ENCODE results near the gene RPL29.

Gene RPL29

DNA sequence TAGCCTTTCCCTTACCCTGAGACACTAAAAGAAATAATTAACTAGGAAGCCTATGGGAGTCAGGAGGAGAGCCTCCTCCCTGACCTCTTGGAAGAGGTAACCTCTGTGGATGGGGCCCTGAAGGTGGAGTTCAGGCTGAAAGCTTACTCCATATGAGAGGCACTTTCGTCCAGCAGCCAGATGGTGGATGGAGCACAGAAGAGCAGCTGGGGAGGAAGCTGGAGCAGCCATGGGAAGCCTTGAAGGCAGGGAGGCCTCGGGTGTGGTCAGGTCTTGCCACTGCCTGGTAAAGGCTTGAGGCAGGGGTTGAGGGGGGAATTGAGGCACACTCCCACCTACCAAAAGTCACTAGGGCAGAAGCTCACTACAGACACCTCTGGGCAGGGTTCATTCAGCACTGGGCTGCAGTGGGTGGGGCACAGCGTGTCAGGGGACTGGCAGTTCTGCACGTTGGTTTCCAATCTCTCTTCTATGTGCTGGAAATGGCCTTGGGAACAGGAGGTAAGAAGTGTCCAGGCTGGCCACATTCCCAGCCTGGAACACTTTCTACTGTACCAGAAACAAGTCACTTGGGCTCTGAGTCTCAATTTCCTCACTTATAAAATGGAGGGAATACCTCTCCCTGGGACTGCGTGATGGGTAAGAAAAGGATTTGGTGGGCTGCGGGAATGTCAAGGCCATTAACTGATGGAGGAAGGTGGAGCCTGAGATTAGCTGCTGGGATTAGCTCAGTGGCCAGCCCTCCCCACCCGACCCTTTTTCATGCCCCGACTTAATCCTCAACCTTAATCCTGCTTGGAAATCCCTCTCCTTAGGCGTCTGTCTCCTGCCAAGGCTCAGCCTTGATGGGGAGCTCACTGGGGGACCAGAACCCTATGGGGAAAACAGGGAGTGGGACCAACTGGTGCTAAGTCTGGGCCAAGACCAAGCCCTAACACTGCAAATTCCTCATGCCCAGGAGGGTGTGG is 33.8 kb downstream of the RPL29 start:
- DNase-seq = no peak

DNA sequence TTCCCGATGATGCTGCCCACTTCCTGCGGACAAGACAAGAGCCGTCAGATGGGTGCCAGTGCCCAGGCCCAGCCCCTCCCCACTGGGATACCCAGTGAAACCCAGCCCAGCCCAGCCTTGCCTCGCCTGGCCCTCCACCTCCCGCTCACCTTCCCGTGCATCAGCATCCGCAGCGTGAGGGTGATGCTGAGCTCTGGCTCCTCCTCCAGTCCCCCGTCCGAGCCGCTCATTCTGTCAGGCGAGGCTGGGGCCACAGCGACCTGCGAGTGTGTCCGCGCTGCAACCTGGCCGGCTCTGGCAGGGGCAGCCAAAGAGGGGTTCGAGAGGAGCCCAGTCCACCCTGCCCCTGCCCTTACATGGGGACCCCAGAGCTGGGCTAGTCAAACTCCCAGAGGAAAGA is 34.7 kb downstream of the RPL29 start:
- DNase-seq = no peak

DNA sequence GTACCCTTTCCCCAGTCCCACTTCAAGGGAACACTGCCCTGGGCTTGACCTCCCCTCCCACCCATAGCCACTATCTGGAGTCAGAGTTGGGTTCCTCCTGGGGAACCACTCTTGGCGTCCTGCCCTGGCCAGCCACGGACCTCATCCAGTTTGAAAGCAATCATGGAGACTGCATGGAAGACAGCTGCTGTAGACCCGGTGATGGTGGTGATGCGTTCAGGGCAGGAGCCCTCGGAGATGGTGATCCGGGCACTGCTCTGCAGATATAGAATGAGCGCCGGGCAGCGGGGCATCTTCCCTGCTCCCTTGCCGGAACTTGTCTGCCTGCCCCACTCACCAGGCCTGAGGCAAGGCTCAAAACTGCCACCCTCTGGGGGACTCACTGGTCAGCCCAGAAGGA is 35.3 kb downstream of the RPL29 start:
- no peak for DNase-seq

DNA sequence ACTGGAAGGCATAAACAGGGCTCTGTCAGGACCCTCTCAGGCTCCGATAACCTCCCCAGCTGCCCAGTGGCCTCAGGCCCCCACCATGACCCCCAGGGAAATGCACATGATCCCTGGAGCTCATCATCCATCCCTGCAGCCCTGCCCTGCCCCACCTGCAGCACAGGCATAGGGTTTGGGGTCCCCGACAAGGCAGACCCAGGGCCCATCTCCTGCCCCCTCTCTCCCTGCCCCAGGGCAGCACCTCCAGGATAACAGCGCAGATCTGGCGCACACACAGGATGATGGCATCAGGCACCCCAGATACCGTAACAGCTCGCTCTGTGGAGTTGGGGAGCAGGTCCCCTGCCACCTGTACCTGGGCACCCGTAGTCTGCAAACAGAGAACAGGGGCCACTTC is 36.0 kb downstream of the RPL29 start:
- no peak for DNase-seq

DNA sequence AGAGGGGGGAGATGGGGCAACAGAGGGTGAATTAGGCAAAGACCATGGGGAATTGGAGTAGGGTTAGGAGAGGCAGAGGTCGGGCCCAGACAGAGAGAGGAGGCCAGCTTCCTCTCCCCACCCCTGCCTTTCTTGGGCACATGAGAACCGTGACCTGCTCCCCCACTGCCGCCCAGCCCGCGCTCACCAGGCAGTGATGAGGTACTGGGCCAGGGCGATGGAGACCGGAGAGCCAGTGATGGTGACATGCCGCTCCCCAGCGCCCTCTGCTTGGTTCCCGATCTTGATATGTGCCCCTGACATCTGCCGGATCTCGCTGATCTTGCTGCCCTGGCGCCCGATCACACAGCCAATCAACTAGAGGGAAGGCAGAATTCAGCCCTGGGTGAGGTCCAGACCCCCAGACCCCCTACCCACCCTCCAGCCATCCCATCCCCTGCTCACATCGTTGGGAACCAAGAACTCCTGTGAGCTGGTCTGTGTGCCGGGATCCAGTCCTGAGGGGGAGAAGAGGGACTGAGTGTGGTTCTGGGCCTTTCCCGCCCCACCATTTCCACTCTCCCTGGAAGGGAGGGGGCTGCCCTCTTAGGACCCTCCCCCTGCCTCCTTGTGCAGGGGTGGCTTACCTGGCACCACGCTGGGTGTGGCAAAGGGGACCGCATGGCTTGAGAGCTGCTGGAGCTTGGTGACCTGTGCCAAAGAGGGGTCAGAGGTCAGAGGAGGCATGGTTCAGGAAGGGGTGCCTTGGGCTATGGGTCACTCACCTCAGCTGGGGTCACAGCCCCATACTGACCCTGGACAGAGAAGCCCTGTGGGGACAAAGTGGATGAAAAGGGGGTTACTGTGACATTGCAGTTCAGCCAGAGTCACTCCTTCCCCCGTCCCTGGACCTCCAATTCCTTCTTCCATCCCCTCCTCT is 36.8 kb downstream of the RPL29 start:
- DNase-seq = no peak

DNA sequence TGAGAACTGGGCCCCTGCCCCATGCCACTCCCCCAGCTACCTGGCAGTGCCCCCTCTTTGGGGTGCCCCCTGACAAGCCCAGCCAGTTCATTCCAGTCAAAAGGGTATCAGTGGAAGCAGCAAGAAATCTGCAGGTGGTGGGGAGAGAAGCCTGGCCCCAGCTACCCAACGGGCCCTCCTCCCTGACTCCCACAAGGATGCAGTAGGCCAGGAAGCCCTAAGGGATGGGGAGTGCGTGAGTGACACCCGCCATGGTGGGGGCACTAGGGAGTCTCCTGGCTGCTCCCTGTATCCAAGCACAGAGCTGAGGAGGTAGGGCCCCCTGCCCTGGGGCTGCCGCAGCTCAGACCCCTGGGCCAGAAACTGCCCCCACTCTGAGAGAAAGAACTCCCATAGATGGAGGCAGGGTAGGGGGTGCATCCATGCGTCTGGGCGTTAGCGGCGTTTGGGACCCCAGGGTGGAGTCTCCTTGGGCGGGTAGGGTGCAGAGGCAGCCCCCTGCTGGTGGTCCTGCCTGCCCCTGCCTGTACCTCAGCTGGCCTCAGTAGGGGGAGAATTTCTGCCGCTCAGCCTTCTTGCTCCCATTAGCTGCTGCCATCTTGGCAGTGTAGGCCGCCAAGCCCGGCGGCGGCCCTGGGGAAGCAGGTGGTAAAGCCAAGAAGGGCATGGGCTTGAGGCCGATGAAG is 38.0 kb downstream of the RPL29 start:
- DNase-seq = no peak

DNA sequence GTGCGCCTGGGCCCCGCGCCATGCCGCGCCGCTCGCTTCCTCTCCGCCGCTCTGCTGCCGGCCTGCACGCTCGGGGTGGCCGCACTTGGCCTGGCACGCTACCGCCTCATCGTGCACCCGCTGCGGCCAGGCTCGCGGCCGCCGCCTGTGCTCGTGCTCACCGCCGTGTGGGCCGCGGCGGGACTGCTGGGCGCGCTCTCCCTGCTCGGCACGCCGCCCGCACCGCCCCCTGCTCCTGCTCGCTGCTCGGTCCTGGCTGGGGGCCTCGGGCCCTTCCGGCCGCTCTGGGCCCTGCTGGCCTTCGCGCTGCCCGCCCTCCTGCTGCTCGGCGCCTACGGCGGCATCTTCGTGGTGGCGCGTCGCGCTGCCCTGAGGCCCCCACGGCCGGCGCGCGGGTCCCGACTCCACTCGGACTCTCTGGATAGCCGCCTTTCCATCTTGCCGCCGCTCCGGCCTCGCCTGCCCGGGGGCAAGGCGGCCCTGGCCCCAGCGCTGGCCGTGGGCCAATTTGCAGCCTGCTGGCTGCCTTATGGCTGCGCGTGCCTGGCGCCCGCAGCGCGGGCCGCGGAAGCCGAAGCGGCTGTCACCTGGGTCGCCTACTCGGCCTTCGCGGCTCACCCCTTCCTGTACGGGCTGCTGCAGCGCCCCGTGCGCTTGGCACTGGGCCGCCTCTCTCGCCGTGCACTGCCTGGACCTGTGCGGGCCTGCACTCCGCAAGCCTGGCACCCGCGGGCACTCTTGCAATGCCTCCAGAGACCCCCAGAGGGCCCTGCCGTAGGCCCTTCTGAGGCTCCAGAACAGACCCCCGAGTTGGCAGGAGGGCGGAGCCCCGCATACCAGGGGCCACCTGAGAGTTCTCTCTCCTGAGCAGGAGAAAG is 39.6 kb downstream of the RPL29 start:
- no peak for DNase-seq

DNA sequence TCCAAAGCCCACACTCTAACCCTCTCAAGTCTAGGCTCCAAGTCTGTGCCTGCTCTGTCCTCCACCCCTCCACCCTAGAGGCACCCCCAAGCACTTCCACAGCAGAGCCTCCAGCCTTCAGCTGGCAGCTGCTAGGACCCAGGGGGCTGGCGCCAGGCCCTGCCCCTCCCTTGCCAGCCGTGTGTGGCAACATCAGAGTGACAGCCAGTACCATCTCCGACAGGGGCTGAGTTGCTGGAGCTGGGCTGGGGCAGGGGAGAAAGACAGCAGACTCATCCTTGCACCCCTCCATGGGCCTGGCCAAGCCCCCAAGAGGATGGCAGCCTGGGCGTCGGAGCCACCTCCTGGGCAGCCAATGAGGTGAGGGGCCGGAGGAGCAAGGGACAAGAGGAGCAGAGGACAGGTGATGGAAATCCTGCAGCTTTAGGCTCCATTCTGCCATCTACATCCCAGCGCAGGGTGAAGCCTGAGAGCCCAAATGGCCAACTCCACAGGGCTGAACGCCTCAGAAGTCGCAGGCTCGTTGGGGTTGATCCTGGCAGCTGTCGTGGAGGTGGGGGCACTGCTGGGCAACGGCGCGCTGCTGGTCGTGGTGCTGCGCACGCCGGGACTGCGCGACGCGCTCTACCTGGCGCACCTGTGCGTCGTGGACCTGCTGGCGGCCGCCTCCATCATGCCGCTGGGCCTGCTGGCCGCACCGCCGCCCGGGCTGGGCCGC is 40.4 kb downstream of the RPL29 start, which contains the start of gene GPR62:
TSS of gene GPR62 (plus strand) at position 207 of the 718 bp plus-strand sequence. CDS start at position 479, 272 bp downstream.
- DNase-seq = no peak

DNA sequence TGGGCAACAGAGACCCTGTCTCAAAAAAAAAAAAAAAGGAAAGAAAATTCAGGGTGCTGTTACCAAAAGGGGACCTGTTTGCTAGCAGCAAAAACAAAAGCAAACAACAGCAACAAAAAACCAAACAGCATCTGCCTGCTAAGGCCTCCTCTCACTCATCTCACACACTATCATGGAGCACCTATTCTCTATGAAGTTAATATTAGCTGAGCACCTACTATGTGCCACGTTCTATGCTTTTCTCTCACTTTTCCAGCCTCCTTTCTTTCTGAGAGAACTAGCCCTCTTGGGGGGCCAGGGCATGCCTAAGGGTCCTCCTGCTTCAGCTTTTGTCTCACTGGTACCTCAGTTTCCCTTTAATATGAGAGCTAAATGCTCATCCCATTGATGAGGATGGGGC is 41.0 kb downstream of the RPL29 start:
- DNase-seq = no peak

DNA sequence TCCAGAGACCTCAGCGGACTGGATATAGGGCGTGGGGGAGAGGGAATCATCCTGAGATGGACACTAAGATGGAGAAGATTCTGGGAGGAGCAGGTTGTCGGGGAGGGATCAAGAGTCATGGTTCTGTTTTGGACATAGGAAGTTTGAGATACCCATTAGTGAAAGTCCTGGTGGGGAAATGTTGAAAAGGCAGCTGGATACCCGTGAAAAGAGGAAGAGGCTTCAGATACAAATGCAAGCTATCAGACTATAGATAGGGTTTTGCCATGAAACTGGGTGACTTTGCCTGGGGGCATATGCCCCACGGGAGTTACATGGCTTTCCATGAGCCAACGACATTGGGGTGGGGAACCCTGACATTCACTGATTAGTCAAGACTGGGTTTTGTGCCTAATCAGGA is 41.6 kb downstream of the RPL29 start:
- DNase-seq = no peak

DNA sequence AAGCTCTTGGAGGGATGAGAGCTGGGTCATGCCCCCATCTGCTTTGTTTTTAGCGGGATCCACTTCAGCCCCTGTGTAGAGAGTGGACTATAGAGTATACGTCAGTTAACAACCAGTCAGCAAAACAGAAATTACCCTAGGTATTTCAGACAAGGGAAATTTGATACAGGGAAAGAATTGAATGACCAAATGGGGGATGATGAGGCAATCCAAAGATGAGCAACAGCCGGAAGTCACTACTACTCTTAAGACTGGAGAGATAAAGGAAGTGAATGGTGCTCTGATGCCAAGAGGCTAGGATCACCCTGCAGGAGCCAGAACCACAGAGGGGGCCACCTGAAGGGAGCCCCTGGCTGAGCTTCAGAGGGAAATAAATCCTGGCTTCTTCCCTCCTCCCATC is 42.2 kb downstream of the RPL29 start:
- no peak for DNase-seq

DNA sequence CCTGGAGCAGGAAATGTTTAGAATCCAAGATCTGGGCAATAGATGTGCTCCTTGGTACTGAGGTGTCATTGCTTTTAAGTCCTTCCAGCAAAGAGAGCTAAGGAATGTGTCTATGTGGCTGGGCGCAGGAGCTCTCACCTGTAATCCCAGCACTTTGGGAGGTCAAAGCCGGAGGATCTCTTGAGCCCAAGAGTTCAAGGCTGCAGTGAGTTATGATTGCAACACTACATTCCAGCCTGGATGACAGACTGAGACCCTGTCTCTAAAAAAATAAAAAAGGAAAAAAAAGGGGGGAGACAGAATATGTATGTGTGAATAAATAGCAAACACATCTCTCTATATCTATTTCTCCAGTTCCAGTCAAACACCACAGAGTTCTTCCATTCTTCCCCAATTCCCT is 44.8 kb downstream of the RPL29 start:
- no peak for DNase-seq

DNA sequence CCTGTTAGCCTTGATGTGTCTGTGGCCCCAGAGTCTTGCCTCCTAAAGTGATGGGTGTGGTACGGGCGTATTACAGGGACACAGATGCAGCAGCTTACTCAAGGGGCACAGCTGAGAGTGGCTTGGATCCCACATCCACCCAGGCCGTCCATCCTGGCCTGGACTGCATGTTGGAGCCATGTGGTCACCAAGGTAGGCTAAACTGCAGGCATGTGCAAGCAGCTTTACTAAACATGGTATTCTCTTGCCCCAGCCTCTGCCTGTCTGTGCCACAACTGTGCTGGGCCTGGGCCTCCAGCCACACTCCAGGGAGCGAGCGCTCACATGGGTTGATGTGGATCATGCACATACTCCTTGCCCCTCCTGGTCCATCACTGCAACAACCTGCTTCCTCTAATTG is 46.6 kb downstream of the RPL29 start:
- no peak for DNase-seq

DNA sequence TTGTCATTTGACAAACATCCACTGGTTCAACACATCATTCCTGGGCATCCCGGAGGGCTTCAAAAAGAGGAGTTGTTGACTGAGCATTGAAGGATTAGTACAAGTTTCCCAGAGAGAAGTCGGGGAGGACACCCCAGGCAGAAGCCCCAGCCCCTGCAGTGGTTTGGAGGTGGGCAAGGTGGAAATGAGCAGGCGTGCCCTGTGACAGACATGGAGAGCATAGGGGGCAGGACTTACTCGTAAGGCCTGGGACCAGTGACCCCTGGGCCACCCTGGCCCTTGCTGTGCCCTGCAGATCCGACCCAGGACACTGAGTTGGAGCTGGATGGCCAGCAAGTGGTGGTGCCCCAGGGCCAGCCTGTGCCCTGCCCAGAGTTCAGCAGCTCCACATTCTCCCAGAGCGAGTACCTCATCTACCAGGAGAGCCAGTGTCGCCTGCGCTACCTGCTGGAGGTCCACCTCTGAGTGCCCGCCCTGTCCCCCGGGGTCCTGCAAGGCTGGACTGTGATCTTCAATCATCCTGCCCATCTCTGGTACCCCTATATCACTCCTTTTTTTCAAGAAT is 47.6 kb downstream of the RPL29 start:
- no peak for DNase-seq

DNA sequence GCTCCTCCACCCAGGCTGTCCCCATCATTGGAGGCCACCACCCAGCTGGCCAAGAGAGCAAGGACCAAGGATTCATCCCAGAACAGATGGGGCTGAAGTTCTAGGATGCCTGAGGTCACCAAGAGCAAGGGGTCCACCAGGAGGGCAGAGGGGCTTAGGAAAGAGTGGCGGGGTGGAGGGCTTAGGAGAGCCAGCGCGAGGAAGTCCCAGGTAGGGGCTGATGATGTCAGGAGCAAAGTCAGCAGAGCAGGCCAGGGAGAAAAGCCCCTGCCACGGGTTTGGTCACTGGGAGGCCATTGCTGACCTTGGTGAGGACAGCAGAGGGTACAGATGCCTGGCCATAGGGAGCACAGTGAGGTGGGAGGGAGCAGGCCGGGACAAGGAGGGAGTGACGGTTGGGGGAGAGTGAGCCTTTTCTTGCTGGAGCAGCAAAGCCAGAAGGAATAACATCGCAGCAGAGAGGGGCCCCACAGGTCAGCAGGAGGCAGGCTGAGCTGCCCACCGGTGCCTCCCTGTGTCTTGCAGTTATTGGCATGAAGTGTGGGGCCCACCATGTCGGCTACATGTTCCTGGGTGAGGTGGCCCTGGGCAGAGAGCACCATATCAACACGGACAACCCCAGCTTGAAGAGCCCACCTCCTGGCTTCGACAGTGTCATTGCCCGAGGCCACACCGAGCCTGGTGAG is 48.3 kb downstream of the RPL29 start:
- DNase-seq = no peak

DNA sequence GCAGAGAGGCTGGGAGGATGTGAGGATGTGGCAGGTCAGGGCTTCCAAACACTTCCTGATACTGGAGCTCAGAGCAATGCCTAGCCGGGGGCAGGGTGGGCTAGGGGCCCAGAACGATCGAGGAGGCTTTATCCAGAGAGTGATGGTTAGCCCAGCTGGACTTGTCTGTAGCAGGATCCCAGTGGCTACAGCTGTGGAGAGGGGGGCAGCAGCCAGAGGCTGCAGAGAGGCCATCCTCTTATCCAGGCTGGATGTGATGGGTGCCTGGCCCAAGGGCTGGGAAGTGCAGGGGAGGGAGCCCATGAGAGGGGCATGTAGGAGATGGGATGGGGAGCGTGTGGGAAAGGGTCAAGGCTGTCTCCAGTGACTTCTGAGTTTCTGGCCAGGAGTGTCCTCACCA is 48.9 kb downstream of the RPL29 start:
- DNase-seq = no peak

DNA sequence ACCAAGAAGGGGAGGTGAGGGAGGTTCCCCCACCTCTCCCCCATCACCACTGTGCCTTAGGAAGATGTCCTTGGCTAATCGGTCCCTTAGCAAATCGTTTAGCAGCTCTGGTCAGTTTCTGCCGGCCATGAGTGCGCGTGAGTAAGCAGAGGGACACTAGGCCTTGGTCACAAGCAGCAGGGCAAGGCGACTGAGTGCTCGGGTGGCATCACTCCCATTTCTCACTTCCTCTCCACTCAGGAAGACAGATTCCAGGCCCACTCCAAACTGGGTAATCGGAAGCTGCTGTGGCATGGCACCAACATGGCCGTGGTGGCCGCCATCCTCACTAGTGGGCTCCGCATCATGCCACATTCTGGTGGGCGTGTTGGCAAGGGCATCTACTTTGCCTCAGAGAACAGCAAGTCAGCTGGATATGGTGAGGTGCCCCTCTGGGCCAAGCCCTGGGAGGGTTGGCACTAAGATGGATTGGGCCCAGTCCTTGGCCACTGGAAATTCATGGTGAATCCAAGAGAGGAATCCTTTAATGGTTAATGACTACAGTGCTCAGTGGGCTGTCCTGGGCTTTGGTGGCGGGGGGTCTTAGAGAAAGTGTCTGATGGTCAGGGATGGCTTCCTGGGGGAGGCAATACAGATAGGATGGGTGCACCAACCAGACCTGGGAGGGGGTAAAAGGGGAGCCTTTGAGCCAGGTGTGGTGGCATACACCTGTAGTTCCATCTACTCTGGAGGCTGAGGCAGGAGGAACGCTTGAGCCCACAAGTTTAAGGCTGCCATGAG is 49.6 kb downstream of the RPL29 start:
- no peak for DNase-seq

DNA sequence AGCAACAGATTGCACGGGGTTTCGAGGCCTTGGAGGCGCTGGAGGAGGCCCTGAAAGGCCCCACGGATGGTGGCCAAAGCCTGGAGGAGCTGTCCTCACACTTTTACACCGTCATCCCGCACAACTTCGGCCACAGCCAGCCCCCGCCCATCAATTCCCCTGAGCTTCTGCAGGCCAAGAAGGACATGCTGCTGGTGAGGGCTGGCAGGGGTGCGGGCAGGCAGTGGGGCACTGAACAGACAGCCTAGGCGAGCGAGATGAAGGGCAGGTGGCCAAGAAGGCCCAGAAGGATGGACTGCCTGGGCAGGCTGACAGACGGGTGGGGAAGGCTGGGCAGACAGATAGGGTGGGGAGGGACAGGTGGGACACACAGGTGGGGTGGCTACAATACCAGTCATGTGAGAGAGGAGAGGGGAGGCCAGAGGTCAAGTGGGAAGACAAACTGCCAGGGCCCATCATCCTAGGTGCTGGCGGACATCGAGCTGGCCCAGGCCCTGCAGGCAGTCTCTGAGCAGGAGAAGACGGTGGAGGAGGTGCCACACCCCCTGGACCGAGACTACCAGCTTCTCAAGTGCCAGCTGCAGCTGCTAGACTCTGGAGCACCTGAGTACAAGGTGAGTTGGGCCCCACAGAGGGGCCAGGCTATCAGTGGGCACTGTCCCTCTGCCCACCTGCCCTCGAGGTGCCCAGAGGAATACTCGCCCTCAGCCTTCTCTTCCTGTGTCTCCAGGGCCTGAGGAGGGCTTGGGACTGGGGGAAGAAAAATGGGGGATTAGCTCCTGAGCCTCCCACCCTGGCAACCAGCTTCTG is 50.5 kb downstream of the RPL29 start:
- DNase-seq = no peak
